A549 (cell line): ENCODE data around the gene SF3A2. TPM values are rescaled to one million over a fixed set of nuclear protein-coding genes. Genes with fewer than 3 reads are reported as not detected.

Experiments
- ATAC-seq, 2 experiments: fragments of 200-7000 bp in 1 of 2; fragments of >200 bp in 1 of 2; cut with Nextera tagmentation in 1 of 2; cut with Tn5 transposase in 1 of 2; 3 replicates each; pipeline versions ENCODE4 v1.8.0 to v1.9.1; 2018 to 2020; ENCODE audit warnings: mild to moderate bottlenecking in 1 of 2, moderate library complexity in 1 of 2
- CTCF ChIA-PET: fragments of 300-600 bp; sonication (Branson Sonifier 250); formaldehyde crosslinking; extraction: SDS; loops from one replicate; lab custom pipeline; 2021; ENCODE audit warnings: antibody characterized with exemption, inconsistent platforms; lab: Yijun Ruan, JAX
- POLR2A ChIA-PET: fragments of 350-600 bp; formaldehyde crosslinking; extraction: SDS; loops from one replicate; lab custom pipeline; 2021; ENCODE audit warnings: antibody characterized with exemption, inconsistent platforms; lab: Yijun Ruan, JAX
- DNase-seq, 2 experiments: peaks; one replicate each; pipeline versions ENCODE4 v3.0.0 to v3.0.0-alpha.2; 2011 to 2016; ENCODE audit warnings: low read depth in 1 of 2, low spot score in 1 of 2
- FAIRE-seq: peaks from 2 replicates; lab custom pipeline; 2011; peaks lifted over from hg19 to GRCh38; lab: Jason Lieb, UNC
- H3K27ac ChIP-seq, 2 experiments: fragments of >200 bp; sonication (Bioruptor Twin); formaldehyde crosslinking; 3 replicates each; pipeline ENCODE4 v1.5.1; 2016 to 2017
- H3K4me1 ChIP-seq: fragments of >200 bp; sonication (Bioruptor Twin); formaldehyde crosslinking; 3 replicates; pipeline ENCODE4 v1.6.1; 2016
- H3K4me2 ChIP-seq: fragments of >200 bp; sonication (Bioruptor Twin); formaldehyde crosslinking; 3 replicates; pipeline ENCODE4 v1.6.1; 2016
- H3K4me3 ChIP-seq: fragments of >200 bp; sonication (Bioruptor Twin); formaldehyde crosslinking; 3 replicates; pipeline ENCODE4 v1.5.1; 2016
- H3K9me3 ChIP-seq: fragments of >200 bp; sonication (Bioruptor Twin); formaldehyde crosslinking; 3 replicates; pipeline ENCODE4 v1.6.1; 2016
- ATOH8 ChIP-seq: fragments of 250-450 bp; sonication (Bioruptor Pico); IDR thresholded peaks from 2 replicates; pipeline ENCODE4 v1.5.0; 2020; ENCODE audit warnings: low read depth, mild to moderate bottlenecking, moderate library complexity
- BHLHE40 ChIP-seq: IDR thresholded peaks from 2 replicates; pipeline ENCODE4 v1.6.1; 2012; ENCODE audit warnings: low read depth, low read length, inconsistent platforms
- CBX8 ChIP-seq: fragments of 200-600 bp; sonication (generic); IDR thresholded peaks from 2 replicates; pipeline ENCODE4 v1.6.1; 2016
- CEBPB ChIP-seq, 2 experiments: fragments of >200 bp in 1 of 2; sonication (Bioruptor Twin) in 1 of 2; formaldehyde crosslinking in 1 of 2; IDR thresholded peaks; 2 replicates each; pipeline ENCODE4 v1.6.1; 2012 to 2016
- CHD2 ChIP-seq: fragments of 150-350 bp; IDR thresholded peaks from 2 replicates; pipeline ENCODE4 v1.6.1; 2014; ENCODE audit warnings: low read length; ENCODE audit not compliant: partially characterized antibody
- CTCF ChIP-seq: fragments of >200 bp; sonication (Bioruptor Twin); formaldehyde crosslinking; IDR thresholded peaks from 3 replicates; pipeline ENCODE4 v1.5.1; 2016
- EHF ChIP-seq: fragments of 250-450 bp; sonication (Bioruptor Pico); IDR thresholded peaks from 2 replicates; pipeline ENCODE4 v1.5.0; 2020; ENCODE audit warnings: mild to moderate bottlenecking
- ELK1 ChIP-seq: fragments of 150-350 bp; IDR thresholded peaks from 2 replicates; pipeline ENCODE4 v1.6.1; 2014; ENCODE audit warnings: low read depth, mild to moderate bottlenecking, low read length
- EP300 ChIP-seq, 2 experiments: fragments of >200 bp; sonication (Bioruptor Twin); formaldehyde crosslinking; IDR thresholded peaks; 2 replicates in 1 of 2; 3 replicates in 1 of 2; pipeline ENCODE4 v1.6.1; 2016 to 2017
- FOSB ChIP-seq: fragments of 250-450 bp; sonication (Bioruptor Pico); IDR thresholded peaks from 2 replicates; pipeline ENCODE4 v1.5.0; 2020; ENCODE audit warnings: mild to moderate bottlenecking, moderate library complexity
- FOSL2 ChIP-seq, 2 experiments: fragments of 450-650 bp in 1 of 2; fragments of >200 bp in 1 of 2; sonication (Bioruptor Twin) in 1 of 2; formaldehyde crosslinking; IDR thresholded peaks; 2 replicates each; pipeline versions ENCODE4 v1.5.0 to v1.6.1; 2016 to 2020; ENCODE audit warnings: mild to moderate bottlenecking in 1 of 2, moderate library complexity in 1 of 2
- GATA3 ChIP-seq: IDR thresholded peaks from 2 replicates; pipeline ENCODE4 v1.6.1; 2012; ENCODE audit warnings: borderline replicate concordance
- HDAC2 ChIP-seq: fragments of 200-600 bp; sonication (generic); IDR thresholded peaks from 2 replicates; pipeline ENCODE4 v1.6.1; 2016
- HES2 ChIP-seq: fragments of >200 bp; sonication (Bioruptor Twin); formaldehyde crosslinking; IDR thresholded peaks from 2 replicates; pipeline ENCODE4 v1.6.1; 2016
- HMGXB4 ChIP-seq: fragments of 250-450 bp; sonication (Bioruptor Pico); IDR thresholded peaks from 2 replicates; pipeline ENCODE4 v1.5.0; 2021; ENCODE audit warnings: mild to moderate bottlenecking, moderate library complexity, borderline replicate concordance
- HOXA7 ChIP-seq: fragments of 250-450 bp; sonication (Bioruptor Pico); IDR thresholded peaks from 2 replicates; pipeline ENCODE4 v1.5.0; 2020; ENCODE audit warnings: mild to moderate bottlenecking, moderate library complexity
- HOXB5 ChIP-seq: fragments of 250-450 bp; sonication (Bioruptor Pico); IDR thresholded peaks from 2 replicates; pipeline ENCODE4 v1.5.0; 2020; ENCODE audit warnings: mild to moderate bottlenecking, moderate library complexity
- JUN ChIP-seq, 2 experiments: fragments of >200 bp; sonication (Bioruptor Twin); formaldehyde crosslinking; IDR thresholded peaks; 2 replicates in 1 of 2; 3 replicates in 1 of 2; pipeline ENCODE4 v1.6.1; 2016 to 2017
- JUNB ChIP-seq: fragments of >200 bp; sonication (Bioruptor Twin); formaldehyde crosslinking; IDR thresholded peaks from 2 replicates; pipeline ENCODE4 v1.6.1; 2016
- KDM5A ChIP-seq: fragments of 200-600 bp; sonication (generic); IDR thresholded peaks from 2 replicates; pipeline ENCODE4 v1.6.1; 2016; ENCODE audit warnings: antibody characterized with exemption, mild to moderate bottlenecking
- MAFK ChIP-seq: fragments of 450-650 bp; IDR thresholded peaks from 2 replicates; pipeline ENCODE4 v1.6.1; 2014; ENCODE audit not compliant: partially characterized antibody
- MYC ChIP-seq: IDR thresholded peaks from 2 replicates; pipeline ENCODE4 v1.6.1; 2012; ENCODE audit warnings: mild to moderate bottlenecking, inconsistent platforms, low read length, improper control_type of control experiment, borderline replicate concordance
- NPAS2 ChIP-seq: fragments of 250-450 bp; sonication (Bioruptor Pico); IDR thresholded peaks from 2 replicates; pipeline ENCODE4 v1.8.0; 2022; ENCODE audit warnings: mild to moderate bottlenecking, moderate library complexity, borderline replicate concordance
- NR3C1 ChIP-seq: fragments of >200 bp; sonication (Bioruptor Twin); formaldehyde crosslinking; IDR thresholded peaks from 3 replicates; pipeline ENCODE4 v1.6.1; 2017
- PBX3 ChIP-seq: IDR thresholded peaks from 2 replicates; pipeline ENCODE4 v1.6.1; 2012
- POLR2A ChIP-seq: IDR thresholded peaks from 2 replicates; pipeline ENCODE4 v1.6.1; 2012; ENCODE audit warnings: mild to moderate bottlenecking, low read length
- POLR2AphosphoS2 ChIP-seq: conservative IDR thresholded peaks from 2 replicates; pipeline ENCODE4 v1.6.1; 2012; ENCODE audit warnings: low read length, improper control_type of control experiment, inconsistent platforms
- RCOR1 ChIP-seq: fragments of 150-350 bp; IDR thresholded peaks from 2 replicates; pipeline ENCODE4 v1.6.1; 2014; ENCODE audit warnings: antibody characterized with exemption, low read length, low read depth
- RFX5 ChIP-seq: fragments of 450-650 bp; IDR thresholded peaks from 2 replicates; pipeline ENCODE4 v1.7.1; 2014; ENCODE audit warnings: antibody characterized with exemption, mild to moderate bottlenecking, moderate library complexity
- SREBF2 ChIP-seq: fragments of 450-650 bp; IDR thresholded peaks from 2 replicates; pipeline ENCODE4 v1.6.1; 2014; ENCODE audit warnings: mild to moderate bottlenecking, moderate library complexity
- TP53 ChIP-seq: fragments of 250-450 bp; sonication (Bioruptor Pico); IDR thresholded peaks from 2 replicates; pipeline ENCODE4 v1.5.0; 2021; ENCODE audit warnings: mild to moderate bottlenecking, moderate library complexity
- USF2 ChIP-seq: fragments of 450-650 bp; IDR thresholded peaks from 2 replicates; pipeline ENCODE4 v1.6.1; 2014; ENCODE audit warnings: antibody characterized with exemption
- ZC3H11A ChIP-seq: fragments of 450-650 bp; IDR thresholded peaks from 2 replicates; pipeline ENCODE4 v1.6.1; 2014; ENCODE audit warnings: antibody characterized with exemption, mild to moderate bottlenecking
- ZSCAN20 ChIP-seq: fragments of 250-450 bp; sonication (Bioruptor Pico); IDR thresholded peaks from 2 replicates; pipeline ENCODE4 v1.8.0; 2022; ENCODE audit warnings: mild to moderate bottlenecking, moderate library complexity
- WGBS: methylation state at CpG from one replicate; pipeline ENCODE4 v1.1.6; 2017; ENCODE audit errors: missing lambda C conversion rate; 5-methylcytosine and 5-hydroxymethylcytosine counted together
- polyA minus RNA-seq: library from RNA; depleted of rRNA, polyadenylated mRNA; stranded (reverse); fragments of >200 nt; gene quantifications from 2 replicates; pipeline ENCODE4 v1.2.3, GENCODE V29; 2011; rRNA and poly(A)+ RNA removed
- polyA plus RNA-seq, 4 experiments: library from polyadenylated mRNA; depleted of rRNA in 3 of 4; stranded (reverse); fragments of >200 nt; fragmentation: RNase III in 1 of 4; extraction: RNeasy Plus Mini Kit Qiagen cat#74134 plus additional on column Dnase treatment in 1 of 4; gene quantifications; 2 replicates in 3 of 4; 3 replicates in 1 of 4; pipeline ENCODE4 v1.2.3, GENCODE V29; 2011 to 2017

SF3A2 gene
- polyA plus RNA-seq (2011; rRNA removed) (11.9 and 13.5 TPM in 2 replicates), polyA plus RNA-seq (2017; fragmentation: RNase III; extraction: RNeasy Plus Mini Kit Qiagen cat#74134 plus additional on column Dnase treatment) (62.7 to 73.4 TPM (median 68.2 TPM) in 3 replicates), polyA minus RNA-seq (9.3 and 20.9 TPM in 2 replicates)
- 36.3 and 39.7 TPM in 2 replicates for polyA plus RNA-seq (2012; cell fraction: cytosol; rRNA removed)
- 125 and 200 TPM in 2 replicates for polyA plus RNA-seq (2012; cell fraction: nucleus; rRNA removed)

- Histone ChIP-seq H3K4me2 (peak within 1 kb of the TSS; percentile 97), H3K4me3 (peak within 1 kb of the TSS; percentile 98), H3K4me1 (peaks cover 35% of the 10 kb centered on the region), H3K27ac (peak within 1 kb of the TSS; percentile 97 to 99), H3K9me3 (no peaks in the 10 kb centered on the region)
- no CpG with 5 or more reads among the region's 80 CpGs for WGBS
- ATAC-seq (peak; percentile 65 to 84), FAIRE-seq (no peak), DNase-seq (peak; percentile 92 to 97)
- POLR2A ChIA-PET: interaction anchor here (1.0 to 1.7 kb wide), 2 partner anchors 10 to 239 kb away, joined by 5 to 7 read pairs; partner anchors contain the start of gene GADD45B
- CTCF ChIA-PET: interaction anchor here (0.5 to 1.6 kb wide), 23 partner anchors 9 to 176 kb away, joined by 3 to 10 read pairs (median 4); partner anchors contain the start of gene AMH
- TF ChIP-seq JUNB (no peak), EP300 (IDR thresholded peaks at IDR 0.05) (no peak), PBX3 (no peak), TP53 (no peak), ELK1 (no peak), GATA3 (no peak), USF2 (0 out of 2 replicates have a peak, but pooled peaks have one; percentile 30), CHD2 (no peak), ATOH8 (CRISPR knock-in tag) (no peak), BHLHE40 (no peak), POLR2AphosphoS2 (no peak), FOSL2 (IDR thresholded peaks at IDR 0.05) (0 out of 2 replicates have a peak, but pooled peaks have one; percentile 10), FOSL2 (CRISPR knock-in tag; IDR thresholded peaks at IDR 0.05) (peak; percentile 89), HOXA7 (CRISPR knock-in tag) (no peak), JUN (IDR thresholded peaks at IDR 0.05) (peak; percentile 39 to 79; a peak in 4 of 5 replicates), ZC3H11A (no peak), CTCF (peak; percentile 85), CEBPB (IDR thresholded peaks at IDR 0.05) (no peak; a peak in 1 of 4 replicates), RFX5 (no peak), EHF (CRISPR knock-in tag) (no peak), RCOR1 (no peak), MYC (no peak), HES2 (no peak), KDM5A (no peak), FOSB (CRISPR knock-in tag) (no peak), ZSCAN20 (CRISPR knock-in tag) (no peak), HDAC2 (no peak), NPAS2 (no peak), HOXB5 (CRISPR knock-in tag) (peak; percentile 54; the same call in 1 of the 2 replicates), SREBF2 (no peak), MAFK (no peak), NR3C1 (no peak), CBX8 (no peak), POLR2A (peak; percentile 32), HMGXB4 (CRISPR knock-in tag) (no peak)
Observed at GRCh38 chr19:2236314-2237050, at the start of gene SF3A2, which contains the start of gene PLEKHJ1. TSS of gene SF3A2 (plus strand) at chr19:2236824. CDS start at chr19:2243419, 6,595 bp downstream. TSS of gene PLEKHJ1 (minus strand) at chr19:2236329. CDS start at chr19:2236248, 81 bp downstream.
